ENCODE data around the gene MAP7. TPM values are rescaled to one million over a fixed set of nuclear protein-coding genes. Genes with fewer than 3 reads are reported as not detected.

MAP7 gene
- total RNA-seq, 4 donors from 2014 or later = 18.3 to 33.0 (median 28.2) TPM

DNA sequence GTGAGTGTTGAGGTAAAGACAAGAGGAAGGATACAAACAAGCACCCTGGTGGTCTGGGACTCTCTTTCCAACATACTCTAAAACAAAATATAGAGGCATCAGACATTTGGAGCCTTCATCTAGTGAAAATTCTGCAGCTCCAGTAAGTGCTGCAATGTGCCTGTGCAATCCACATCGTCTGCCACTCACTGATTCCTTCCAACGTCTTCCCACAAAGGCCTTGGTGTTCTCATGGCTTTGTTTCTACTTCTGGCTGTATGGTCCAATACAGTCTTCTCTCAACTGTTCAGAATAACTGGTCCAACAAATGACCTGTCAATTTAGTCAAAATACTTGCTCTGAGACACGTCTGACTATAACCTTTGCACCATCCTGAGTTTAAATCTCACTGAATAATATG is 125.8 kb downstream of the MAP7 start:
- no peak for DNase-seq
- Histone ChIP-seq H3K9me3 (no peaks in the 10 kb centered on the region), H3K36me3 (peaks cover 0 to 17% (median 0%) of the 10 kb centered on the region in 3 donors), H3K4me1 (no peaks in the 10 kb centered on the region), H3K27me3 (no peaks in the 10 kb centered on the region), H3K4me3 (no peak overlapping the region), H3K27ac (no peak overlapping the region)
- TF ChIP-seq, protein P1, sequence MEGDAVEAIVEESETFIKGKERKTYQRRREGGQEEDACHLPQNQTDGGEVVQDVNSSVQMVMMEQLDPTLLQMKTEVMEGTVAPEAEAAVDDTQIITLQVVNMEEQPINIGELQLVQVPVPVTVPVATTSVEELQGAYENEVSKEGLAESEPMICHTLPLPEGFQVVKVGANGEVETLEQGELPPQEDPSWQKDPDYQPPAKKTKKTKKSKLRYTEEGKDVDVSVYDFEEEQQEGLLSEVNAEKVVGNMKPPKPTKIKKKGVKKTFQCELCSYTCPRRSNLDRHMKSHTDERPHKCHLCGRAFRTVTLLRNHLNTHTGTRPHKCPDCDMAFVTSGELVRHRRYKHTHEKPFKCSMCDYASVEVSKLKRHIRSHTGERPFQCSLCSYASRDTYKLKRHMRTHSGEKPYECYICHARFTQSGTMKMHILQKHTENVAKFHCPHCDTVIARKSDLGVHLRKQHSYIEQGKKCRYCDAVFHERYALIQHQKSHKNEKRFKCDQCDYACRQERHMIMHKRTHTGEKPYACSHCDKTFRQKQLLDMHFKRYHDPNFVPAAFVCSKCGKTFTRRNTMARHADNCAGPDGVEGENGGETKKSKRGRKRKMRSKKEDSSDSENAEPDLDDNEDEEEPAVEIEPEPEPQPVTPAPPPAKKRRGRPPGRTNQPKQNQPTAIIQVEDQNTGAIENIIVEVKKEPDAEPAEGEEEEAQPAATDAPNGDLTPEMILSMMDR (IDR thresholded peaks at IDR 0.05) = no peak
- no peak for TF ChIP-seq POLR2A (IDR thresholded peaks at IDR 0.05)
- 75 to 85% methylated on average over 3 of the region's 3 CpGs for WGBS, 2 donors
- intact Hi-C loops (cut with DNase I) = no loop called here

DNA sequence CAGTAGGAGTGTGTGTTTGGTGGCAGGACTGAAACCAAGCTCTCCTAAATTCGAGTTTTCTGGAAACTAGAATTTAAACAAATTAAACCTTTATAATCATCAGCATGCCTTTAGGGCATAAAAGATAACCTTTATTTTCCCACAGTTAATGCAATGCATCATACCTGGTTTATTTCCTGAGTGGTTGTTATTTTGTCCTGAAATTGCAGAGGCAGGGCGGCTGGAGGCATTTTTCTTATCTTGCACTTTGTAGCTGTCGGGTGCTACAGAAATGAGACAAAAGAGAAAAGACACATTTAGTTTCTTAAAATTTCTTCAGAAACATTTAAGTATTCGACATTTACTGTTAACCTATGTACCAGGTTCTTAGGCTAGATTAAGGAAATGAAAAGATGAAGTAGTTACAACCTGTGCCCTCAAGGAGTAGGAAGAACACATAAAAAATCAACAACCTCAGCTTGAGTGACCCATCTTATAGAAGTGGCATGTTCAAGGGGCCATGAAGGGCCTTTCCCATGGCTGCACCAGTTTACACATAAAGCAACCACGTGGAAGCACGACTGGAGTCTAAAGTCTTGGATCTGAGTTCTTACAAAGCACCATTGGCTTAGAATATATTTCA is 128.6 kb downstream of the MAP7 start:
- H3K4me1 ChIP-seq = no peaks in the 10 kb centered on the region
- no peaks in the 10 kb centered on the region for H3K9me3 ChIP-seq
- peaks cover 0 to 17% (median 0%) of the 10 kb centered on the region in 3 donors for H3K36me3 ChIP-seq
- no peak for DNase-seq
- no peak overlapping the region for H3K4me3 ChIP-seq
- H3K27ac ChIP-seq = no peak overlapping the region
- H3K27me3 ChIP-seq = no peaks in the 10 kb centered on the region
- intact Hi-C loops (cut with DNase I) = no loop called here
- 82 to 90% methylated on average over 6 of the region's 6 CpGs for WGBS, 2 donors
- TF ChIP-seq POLR2A (IDR thresholded peaks at IDR 0.05) = no peak
- TF ChIP-seq, protein P1 (IDR thresholded peaks at IDR 0.05) = no peak

DNA sequence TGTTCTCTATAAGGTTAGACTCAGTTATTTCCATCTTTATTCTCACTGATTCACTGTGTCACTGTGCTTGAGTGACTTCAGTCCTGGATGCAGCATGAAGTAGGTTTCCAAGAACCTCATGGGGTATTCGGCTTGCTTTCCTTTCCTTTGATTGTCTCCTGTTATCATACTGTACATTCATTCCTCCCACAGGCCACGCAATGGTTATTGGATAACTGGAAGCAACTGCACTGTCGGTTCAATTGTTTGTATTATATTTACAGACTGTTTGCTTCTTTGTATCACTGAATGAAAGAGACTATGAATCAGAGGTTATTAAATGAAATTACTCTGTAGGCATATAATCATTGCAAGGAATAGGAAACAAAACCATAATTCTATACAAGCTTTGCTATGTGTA is 129.4 kb downstream of the MAP7 start:
- 71 to 84% methylated on average over 3 of the region's 3 CpGs for WGBS, 2 donors
- H3K36me3 ChIP-seq = peaks cover 0 to 17% (median 0%) of the 10 kb centered on the region in 3 donors
- no peak overlapping the region for H3K4me3 ChIP-seq
- H3K4me1 ChIP-seq = no peaks in the 10 kb centered on the region
- DNase-seq = no peak
- no peaks in the 10 kb centered on the region for H3K27me3 ChIP-seq
- H3K27ac ChIP-seq = no peak overlapping the region
- intact Hi-C loops (cut with DNase I) = no loop called here
- H3K9me3 ChIP-seq = no peaks in the 10 kb centered on the region
- TF ChIP-seq, protein P1 (IDR thresholded peaks at IDR 0.05) = no peak
- no peak for TF ChIP-seq POLR2A (IDR thresholded peaks at IDR 0.05)

DNA sequence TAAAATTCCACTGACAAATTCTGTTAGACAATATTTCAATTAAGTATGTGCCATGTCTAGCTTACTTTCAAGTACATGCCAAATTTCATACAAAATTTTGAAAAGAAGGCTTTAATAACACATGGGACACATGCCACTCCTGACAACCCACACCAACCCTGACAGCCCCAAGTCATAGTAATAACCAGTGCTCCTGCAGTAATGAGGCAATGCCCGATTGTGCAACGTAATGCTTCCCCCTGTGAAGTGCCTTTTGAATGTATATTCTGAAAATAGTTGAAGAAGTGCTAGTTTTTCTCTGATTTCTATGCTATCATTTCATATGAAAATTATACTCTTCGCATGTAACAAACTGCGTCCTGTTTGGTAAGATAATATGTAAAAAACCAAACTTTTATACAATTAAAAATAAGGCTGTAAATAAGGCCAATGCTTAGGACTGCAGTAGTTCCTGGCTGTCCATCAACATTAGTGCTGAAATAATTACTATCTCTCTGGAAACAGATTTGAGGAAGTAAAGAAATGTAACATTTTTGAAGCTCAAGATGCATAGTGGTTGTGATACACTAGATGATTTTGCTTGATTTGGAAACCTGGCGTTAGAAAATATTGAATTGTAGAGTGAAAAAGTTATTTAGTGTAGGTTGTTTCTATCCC is 134.7 kb downstream of the MAP7 start:
- Histone ChIP-seq H3K36me3 (peaks cover 0 to 12% (median 0%) of the 10 kb centered on the region in 3 donors), H3K4me3 (no peak overlapping the region), H3K27ac (no peak overlapping the region), H3K9me3 (no peaks in the 10 kb centered on the region), H3K4me1 (no peaks in the 10 kb centered on the region), H3K27me3 (no peaks in the 10 kb centered on the region)
- intact Hi-C loops (cut with DNase I) = no loop called here
- TF ChIP-seq, protein P1 (IDR thresholded peaks at IDR 0.05) = no peak
- no peak for TF ChIP-seq POLR2A (IDR thresholded peaks at IDR 0.05)
- 78 to 81% methylated on average over 5 of the region's 5 CpGs for WGBS, 2 donors
- DNase-seq = no peak

DNA sequence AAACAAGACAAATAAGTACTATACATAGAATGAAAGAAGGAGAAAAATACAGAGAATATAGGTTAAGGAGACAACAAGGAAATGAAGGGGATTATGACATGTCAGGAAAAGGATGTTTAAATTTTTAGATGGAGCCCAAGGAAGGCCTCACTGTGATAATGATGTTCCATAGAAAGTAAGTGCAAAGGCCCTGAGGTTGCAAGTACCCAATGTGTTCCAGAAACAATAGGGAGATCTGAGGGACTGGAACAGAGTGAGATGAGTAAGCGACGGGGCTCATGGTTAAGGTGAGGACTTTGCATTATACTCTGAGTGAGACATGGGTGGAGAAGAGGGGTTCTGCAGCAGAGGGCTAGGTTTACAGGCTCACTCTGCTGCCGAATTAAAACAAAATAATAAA is 137.8 kb downstream of the MAP7 start:
- intact Hi-C loops (cut with DNase I) = no loop called here
- no peaks in the 10 kb centered on the region for H3K27me3 ChIP-seq

More for the DNA sequence above, 137.8 kb downstream of the MAP7 start:
- no peak for DNase-seq
- Histone ChIP-seq H3K9me3 (no peaks in the 10 kb centered on the region), H3K36me3 (peaks cover 0 to 11% (median 0%) of the 10 kb centered on the region in 3 donors), H3K4me1 (peaks cover 0 to 21% (median 4%) of the 10 kb centered on the region in 3 donors), H3K4me3 (no peak overlapping the region), H3K27ac (no peak overlapping the region)
- 93 to 94% methylated on average over 3 of the region's 3 CpGs for WGBS, 2 donors
- no peak for TF ChIP-seq POLR2A (IDR thresholded peaks at IDR 0.05)
- TF ChIP-seq, protein P1 (IDR thresholded peaks at IDR 0.05) = no peak

Measured in esophagus squamous epithelium (tissue), 5 donors.